Measurements from ENCODE around the gene PCDH1.

DNA sequence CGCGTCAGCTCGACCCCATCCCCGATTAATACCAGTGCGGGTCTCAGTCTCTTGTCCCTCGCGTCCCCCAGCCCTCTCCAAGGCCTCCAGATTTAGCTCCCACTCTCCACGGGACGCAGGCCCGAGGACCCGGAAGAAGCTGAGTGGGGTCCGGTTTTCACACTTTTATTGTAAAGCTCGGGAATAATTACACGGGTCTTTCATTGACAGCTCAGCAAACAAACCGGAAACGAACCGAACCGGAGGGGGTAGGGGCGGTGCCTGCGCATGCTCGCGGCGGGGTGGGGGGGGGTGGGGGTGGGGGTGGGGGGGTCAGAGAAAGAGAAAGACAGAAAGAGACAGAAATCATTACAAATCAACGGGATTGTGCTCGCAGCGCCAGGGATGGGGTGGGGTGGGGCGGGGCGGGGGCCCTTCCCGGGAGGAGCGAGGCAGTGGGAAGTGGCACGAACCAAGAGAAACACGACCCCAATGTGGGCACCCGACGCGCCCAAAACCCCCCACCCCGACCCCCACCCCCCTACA is 27.9 kb downstream of the PCDH1 start:
- TF ChIP-seq, protein P1, sequence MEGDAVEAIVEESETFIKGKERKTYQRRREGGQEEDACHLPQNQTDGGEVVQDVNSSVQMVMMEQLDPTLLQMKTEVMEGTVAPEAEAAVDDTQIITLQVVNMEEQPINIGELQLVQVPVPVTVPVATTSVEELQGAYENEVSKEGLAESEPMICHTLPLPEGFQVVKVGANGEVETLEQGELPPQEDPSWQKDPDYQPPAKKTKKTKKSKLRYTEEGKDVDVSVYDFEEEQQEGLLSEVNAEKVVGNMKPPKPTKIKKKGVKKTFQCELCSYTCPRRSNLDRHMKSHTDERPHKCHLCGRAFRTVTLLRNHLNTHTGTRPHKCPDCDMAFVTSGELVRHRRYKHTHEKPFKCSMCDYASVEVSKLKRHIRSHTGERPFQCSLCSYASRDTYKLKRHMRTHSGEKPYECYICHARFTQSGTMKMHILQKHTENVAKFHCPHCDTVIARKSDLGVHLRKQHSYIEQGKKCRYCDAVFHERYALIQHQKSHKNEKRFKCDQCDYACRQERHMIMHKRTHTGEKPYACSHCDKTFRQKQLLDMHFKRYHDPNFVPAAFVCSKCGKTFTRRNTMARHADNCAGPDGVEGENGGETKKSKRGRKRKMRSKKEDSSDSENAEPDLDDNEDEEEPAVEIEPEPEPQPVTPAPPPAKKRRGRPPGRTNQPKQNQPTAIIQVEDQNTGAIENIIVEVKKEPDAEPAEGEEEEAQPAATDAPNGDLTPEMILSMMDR (IDR thresholded peaks at IDR 0.05) = no peak
- no peak for TF ChIP-seq POLR2A (IDR thresholded peaks at IDR 0.05)

Data from lower leg skin (tissue), 3 donors.